Medulla oblongata (tissue), 1 donor: ENCODE data around the gene IFI6.

Experiments
- DNase-seq: peaks from one replicate; pipeline ENCODE4 v3.0.0-alpha.2; 2015; ENCODE audit errors: extremely low spot score

The IFI6 gene

GRCh38 chr1:27672750-27673112, 739 bp upstream of the IFI6 start:
- no peak for DNase-seq

DNA sequence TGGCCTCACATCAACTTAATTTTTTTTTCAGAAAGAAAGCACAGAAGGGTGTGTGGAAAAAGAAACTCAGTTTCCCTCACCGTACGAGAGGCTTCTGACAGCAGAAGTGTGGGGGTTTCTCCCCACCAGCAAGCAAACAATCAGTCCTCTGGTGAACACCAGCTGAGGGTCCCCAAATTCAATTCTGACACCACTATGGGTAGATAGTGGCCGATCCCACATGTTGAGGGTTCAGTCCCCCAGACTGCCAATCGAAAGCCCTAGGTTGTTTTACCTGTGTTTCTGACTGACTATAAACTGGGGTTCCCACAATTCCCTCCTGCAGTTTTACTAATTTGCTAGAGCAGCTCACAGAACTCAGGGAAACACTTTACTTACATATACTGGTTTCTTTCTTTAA, 2.1 kb downstream of the IFI6 start:
- DNase-seq, result no peak

DNA sequence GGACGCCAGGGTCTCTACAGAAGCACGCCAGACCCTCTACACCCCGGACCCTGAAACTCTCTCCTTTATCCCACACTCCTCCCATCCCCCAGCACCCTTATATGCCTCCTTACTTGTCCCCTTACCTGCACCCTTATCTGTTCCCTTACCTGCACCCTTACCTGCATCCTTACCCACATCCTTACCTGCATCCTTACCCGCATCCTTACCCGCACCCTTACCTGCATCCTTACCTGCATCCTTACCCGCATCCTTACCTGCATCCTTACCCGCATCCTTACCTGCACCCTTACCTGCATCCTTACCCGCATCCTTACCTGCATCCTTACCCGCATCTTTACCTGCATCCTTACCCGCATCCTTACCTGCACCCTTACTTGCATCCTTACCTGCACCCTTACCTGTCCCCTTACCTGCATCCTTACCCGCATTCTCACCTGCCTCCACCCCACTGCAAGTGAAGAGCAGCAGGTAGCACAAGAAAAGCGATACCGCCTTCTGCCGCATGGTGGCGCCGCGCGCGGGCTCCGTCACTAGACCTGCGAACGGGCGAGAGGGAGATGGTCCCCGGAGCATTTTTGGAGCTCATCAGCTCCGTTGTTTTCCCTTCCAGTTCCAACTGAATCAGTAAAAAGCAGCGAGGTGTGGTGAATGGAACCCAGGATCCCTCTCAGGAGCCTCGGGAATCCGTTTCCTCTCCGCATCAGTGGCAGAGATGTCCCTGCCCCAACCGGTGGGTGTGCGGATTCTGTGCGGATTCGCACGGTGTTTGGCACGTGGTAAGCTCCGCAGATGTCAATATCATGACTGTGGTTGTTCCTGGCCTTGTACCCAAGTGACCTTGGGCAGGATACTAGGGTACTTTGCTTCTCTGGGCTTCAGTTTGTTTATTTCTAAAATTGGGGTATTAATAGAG, 2.9 kb downstream of the IFI6 start:
- peak; percentile 53 for DNase-seq

- DNase-seq, result no peak
Observed at GRCh38 chr1:27668121-27668807, 3.7 kb downstream of the IFI6 start.

DNA sequence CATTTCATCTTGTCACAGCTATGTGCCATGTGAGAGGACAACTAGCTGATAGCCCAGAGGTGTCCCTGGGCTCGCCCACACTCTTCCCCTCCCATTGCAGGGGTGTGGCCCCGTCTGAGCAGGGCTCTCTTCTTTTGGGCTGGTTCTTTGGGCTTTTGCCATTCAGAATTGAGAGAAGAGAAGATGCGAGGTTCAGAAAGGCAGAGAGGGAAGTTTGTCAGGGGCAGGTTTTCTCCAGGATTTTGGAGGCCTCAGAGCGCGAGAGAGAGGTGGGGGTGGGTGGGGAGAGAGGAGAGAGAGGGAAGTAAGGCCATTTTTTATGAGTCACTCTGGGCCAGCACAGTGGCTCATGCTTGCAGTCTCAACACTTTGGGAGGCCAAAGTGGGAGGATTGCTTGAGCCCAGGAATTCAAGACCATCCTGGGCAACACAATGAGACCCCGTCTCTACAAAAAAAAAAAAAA, 5.2 kb downstream of the IFI6 start:
- no peak for DNase-seq

DNA sequence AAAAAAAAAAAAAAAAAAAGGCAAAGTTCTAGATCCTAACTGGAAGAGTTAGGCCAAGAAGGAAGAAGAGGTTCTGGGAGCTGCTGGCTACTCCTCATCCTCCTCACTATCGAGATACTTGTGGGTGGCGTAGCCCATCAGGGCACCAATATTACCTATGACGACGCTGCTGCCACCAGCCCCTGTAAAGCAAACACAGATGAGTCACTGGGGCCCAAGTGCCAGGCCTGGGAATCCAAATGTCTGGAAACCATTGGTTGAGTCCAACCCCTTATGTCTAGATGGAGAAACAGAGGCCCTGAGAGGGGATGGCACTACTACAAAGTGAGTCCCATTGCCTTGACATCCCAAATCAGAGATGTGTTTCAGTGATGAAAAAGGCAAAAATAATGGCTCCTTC, 5.7 kb downstream of the IFI6 start:
- DNase-seq, result no peak

- DNase-seq, result no peak
Observed at GRCh38 chr1:27665016-27665651, 6.9 kb downstream of the IFI6 start.

GRCh38 chr1:27664291-27664690, 7.7 kb downstream of the IFI6 start:
- no peak for DNase-seq

- DNase-seq, result peak; percentile 94
Observed at GRCh38 chr1:27662707-27663393, 9.1 kb downstream of the IFI6 start.

GRCh38 chr1:27662261-27662660, 9.7 kb downstream of the IFI6 start:
- peak; percentile 35 for DNase-seq

DNA sequence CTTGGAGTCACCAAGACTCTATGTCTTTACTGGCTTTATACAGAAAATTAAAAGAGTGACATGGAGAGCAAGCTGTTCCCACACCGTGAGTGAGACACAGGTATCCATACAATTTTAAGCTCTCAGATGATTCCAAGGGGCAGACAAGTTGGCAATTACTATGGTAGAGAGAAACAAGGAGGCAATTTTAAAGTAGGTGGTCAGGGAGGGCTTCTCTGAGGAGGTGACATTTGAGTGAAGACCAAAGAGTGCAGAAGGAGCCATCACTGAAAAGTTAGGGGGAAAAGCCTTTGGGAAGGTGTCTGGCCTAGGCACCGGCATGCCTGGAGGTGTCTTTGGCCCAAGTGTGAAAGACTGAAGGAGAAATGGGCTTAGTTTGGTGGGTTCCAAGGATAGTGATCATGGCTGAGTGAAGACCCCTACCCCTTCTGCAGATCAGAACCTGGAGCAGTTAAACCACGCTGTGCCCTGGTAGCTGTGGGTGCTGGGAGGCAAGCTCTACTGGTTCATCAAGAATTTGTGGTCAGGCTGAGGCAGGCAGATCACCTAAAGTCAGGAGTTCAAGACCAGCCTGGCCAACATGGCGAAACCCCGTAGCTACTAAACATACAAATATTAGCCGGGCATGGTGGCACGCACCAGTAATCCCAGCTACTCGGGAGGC, 10.4 kb downstream of the IFI6 start:
- DNase-seq, result no peak

DNA sequence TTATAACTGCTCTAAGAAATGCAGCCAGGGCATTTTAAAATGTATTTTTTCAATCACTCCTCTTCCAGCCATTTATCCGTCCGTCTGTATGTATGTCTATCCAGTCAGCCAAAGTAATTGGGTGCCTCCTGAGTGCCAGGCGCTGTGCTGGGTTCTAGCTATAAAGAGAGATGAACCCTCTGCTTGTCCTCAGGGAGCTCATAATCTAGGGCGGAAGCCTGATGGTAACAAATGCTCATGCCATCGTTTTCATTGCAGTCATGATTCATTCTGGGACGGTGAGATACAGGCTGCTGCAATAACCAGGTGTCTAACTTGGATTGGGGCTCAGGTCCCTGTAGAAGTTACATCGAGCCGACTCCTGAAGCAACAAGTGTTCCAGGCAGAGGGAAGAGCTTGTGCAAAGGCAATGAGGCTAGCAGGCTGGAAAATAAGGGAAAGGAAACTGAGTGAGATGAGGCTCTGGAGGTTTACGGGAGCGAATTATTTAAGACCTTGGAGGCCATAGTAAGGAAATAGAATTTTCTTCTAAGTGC, 11.6 kb downstream of the IFI6 start:
- DNase-seq, result no peak

DNA sequence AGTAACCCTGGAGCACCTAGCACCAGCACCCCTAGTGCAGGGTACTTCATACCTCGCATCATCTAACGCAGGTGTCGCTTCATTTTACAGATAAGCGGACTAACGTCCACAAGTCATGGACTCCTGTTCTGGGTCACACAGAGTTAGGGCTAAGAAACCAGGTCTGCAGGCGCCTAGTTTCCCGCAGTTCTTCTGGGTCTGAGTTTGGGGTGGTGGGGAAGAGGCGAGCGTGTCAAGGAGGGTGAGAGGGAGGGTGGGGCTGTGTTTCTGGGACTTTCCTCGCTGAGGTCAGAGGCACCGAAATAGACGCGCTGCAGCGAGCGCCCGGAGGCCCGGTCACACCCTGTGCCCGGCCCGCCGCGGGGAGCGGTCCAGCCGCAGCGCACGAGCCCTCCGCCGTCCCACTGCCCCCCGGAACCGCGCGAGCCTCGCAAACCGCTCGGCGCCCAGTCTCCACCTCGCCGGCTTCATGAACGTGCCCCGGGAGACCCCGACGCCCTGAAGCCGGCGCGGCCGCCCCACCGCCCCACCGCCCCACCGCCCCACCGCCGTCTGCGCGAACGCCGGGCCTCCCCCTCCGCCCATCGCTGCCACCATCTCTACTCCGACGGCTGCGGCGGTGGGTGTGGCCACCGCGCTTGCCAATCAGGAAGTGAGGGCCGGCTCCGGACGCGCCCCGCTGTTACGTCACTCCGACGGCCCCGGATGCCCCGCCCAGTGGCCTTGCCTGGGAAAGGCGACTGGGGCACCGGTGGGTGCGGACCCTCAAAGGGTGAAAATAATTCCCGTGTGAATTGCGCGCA, 12.3 kb downstream of the IFI6 start:
- peak; percentile 84 for DNase-seq

GRCh38 chr1:27658951-27659496, 13.0 kb downstream of the IFI6 start:
- no peak for DNase-seq

GRCh38 chr1:27656157-27656893, 15.7 kb downstream of the IFI6 start:
- DNase-seq, result no peak

- no peak for DNase-seq
Observed at GRCh38 chr1:27655151-27655937, 16.6 kb downstream of the IFI6 start.

DNA sequence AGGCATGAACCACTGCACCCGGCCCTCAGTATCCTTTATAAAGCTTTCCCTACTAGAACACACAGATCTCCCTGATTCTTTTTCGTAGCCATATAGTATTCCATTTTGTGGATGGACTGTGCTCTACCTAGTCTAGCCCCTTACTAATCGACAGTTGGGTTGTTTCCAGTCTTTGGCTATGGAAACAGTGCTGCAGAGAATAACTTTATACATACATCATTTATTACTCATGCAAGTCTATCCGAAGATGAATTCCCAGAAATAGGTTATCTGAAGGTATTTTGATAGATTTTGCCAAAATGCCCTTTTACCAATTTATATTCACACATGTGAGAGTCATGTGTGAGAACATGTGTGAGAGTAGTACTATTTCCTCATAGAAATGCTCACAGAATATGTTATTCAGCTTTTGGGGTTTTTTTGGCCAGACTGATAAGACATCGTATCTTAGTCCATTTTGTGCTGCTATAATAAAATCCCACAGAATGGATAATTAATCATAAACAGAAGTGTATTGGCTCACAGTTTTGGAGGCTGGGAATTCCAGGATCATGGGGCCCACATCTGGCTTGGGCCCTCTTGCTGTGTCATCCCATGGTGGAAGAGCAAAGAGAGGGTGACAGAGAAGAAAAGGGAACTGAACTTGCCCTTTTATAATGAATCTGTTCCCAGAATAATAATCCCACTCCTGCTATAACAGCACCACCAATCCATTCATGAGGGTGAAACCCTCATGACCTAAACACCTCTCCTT, 19.7 kb downstream of the IFI6 start:
- no peak for DNase-seq
